ENCODE measurements around the gene USHBP1.

The USHBP1 gene

DNA sequence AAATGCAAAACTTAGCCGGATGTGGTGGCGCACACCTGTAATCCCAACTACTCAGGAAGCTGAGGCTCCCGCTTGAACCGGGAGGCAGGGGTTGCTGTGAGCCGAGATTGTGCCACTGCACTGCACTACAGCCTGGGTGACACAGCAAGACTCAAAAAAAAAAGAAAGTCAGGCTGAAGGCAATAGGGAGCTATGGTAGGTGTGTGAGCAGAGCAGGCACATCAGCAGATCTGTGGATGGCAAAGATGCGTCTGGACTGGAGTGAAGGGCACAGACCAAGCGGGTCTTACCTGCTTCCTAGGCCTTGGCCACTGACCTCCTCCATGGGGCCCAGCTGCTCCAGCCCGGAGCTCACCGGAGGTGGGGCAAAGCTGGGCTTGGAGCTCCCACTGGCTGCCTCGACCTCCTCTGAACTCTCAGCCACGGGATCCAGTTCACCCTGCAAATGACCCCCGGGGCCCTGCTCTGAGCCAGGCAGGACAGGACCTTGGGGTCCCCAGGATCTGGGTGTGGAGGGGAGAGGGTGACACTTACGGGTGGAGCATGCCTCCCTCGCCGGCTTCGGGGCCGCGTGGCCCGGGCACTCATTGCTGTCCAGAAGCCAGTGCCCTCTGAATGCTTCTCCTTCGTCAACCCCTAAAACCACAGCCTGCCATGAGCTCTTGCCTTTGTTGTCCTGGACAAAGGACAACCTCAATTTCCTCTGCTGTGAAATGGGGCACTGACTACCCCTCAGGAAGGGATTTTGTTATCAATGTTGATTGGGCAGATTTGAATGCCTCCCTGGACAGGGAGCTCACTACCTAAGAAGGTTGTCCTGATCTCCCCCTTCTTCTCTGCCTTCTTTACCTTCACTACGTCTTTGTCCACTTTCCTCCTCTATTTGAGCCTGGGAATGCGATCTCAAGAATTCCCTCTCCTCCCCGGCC, 569 bp downstream of the USHBP1 start:
- no peak for ATAC-seq

DNA sequence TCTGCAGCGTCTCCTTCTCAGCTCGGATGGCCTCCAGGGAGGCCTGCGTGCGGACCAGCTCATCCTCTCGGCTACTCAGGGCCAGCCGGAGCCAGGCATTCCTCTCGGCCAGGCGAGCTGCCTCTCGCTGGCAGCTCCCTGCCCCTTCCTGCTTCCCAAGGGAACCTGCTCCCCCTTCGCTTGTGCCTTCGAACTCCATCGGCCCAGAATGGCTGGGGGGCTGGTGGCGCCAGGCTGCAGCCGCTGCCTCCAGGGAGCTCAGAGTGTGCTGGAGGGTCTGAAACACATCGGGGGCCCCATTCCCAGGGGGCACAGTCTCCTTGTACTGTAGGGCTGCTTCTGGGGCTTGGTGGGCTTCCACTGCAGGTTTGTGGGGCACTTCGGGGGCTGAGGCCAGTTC, 2.0 kb downstream of the USHBP1 start:
- ATAC-seq: no peak

DNA sequence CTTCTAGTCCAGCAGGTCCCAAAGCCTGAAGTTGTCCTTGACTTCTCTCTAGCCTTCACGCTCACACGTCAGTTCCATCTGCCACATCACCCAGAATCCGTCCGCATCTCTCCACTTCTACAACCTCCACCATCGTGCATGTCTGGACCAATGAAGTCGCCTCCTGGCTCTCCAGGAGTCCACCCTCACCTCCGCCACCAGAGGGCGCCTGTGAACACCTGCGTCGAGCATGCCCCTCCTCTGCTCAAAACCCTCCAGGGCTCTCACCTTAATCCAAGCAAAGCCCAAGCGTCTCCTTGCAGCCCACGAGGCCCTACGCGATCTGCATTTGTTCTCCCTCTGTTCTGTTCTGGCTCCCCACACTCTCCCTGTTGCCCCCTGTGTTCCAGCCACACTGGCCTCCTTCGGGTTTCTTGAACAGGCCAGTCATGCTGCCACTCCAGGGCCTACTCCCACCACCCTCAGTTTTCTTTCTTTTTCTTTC, 3.7 kb downstream of the USHBP1 start:
- ATAC-seq: peak; percentile 98 to 99

DNA sequence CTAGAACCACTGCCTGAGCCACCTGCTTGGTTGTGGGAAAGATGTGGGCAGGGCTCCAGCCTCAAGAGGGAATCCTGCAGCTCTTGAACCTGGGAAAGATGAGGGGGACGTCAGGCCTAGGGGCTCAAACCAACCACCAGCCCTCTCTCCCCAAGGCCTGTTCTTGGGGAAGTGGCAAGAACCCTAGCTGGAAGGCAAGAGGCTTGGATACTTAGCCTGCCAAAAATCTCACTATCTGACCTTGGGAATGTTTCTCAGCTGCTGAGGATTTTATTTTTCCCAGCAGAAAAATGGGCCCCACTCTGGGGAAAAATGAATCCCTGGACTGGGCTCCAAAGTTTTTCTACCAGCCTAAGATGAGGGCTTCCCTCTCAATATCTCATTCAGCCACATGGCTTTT, 4.6 kb downstream of the USHBP1 start:
- no peak for ATAC-seq

DNA sequence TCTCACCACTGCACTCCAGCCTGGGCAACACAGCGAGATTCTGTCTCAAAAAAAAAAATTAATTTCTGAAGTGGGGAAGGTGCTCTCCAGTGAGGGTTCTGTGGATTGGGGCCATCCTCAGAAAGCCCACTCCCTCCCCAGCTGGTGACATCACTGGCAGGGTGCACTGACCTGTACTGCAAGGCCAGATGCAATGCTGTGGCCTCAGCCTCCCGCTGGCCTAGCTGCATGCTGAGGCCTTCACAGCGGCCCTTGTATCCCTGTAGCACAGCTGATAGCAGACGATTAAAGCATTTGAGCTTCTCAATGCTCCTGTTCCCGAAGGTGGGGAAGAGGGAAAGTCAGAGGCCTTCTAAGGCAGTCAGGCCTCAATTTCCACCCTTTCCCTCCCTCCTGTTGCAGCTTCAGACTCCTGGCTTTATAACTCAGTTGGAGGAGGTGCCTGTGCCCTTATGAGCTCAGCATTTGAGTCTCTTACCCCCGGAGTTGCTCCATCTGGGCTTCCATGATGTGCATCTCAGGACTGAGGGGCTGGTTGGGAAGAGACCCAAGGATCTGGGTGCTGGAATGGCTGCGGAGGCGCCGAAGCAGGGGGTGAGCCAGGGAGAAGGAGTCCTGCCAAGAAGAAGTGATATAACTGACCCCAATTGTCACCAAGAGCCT, 5.3 kb downstream of the USHBP1 start:
- ATAC-seq: no peak

DNA sequence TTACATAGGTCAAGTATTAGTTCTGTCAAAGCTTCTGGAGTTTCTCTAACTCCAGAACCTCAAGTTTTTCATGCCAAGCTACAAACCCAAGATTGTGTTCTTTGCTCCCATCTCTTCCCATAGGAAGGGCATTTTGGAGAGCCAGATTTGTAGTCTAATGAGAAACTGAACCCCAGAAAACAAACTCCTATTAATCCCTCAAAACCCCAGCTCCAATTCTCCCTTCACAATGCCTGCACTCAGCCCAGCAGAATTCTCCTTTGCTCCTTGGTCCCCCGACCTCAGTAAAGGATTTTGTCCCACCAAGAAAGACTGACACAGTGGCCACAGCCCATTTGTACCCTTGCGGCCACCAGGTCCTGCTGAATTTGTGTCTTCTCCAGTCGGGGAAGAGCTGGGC, 8.4 kb downstream of the USHBP1 start:
- ATAC-seq: no peak

DNA sequence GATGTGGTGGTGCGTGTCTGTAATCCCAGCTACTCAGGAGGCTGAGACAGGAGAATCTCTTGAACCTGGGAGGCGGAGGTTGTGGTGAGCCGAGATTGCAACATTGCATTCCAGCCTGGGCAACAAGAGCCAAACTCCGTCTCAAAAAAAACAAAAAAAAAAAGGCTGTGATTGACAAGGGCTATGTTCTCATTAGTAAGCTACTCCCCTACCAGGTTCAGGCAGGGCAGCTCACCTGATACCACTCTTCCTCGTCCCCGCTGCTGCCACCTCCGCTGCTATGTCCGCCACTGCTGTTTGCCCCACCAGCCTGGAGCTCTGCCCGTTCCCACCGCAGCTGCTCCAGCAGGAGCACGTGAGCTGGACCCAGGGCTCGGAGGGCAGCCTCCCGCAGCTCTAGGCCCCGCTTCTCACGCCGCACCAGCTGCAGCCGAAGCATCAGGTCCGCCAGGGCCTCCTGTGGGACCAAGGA, 9.4 kb downstream of the USHBP1 start:
- ATAC-seq: no peak

DNA sequence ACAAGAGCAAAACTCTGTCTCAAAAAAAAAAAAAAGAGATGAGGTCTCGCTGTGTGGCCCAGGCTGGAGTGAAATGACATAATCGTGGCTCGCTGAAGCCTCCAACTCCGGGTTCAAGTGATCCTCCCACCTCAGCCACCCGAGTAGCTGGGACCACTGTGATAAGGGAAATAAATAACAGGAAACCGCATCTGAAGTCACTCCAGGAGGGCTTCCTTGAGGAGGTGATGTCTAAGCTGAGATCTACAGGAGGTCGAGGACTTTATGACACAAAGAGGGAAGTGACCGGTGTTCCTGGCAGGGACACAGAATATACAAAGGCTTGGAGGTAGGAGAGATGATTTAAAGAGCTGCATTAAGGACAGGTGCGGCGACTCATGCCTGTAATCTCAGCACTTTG, 9.9 kb downstream of the USHBP1 start:
- ATAC-seq: no peak

DNA sequence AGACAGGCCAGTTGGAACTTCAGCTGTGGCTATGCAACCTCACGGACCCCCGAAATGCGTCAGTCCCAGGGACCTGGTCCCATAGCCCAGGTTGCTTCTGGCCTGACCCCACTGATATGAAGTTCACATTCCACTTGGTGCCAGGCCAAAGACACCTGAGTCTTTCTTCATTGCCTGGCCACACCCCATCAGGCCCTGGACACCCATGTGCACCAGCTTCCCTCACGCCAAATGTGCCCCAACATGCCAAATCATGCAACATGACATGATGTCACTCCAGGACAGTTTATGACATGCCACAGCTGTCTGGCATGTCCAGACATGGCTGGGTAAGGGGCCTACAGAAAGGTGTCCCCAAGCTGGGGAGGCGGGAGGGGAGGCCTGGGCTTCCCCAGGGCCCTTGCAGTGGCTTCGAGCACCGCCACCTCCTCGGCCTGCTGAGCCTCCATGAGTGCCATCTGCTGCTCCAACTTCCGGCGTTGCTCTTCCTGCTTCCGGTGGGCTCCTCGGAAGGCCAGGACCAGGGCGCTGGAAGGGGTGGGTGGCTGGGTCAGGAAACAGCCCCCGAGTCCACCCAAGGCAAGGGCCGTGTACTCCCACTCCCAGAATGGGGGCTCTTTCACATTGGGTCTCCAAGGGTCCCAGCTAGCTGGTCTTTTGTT, 14.5 kb downstream of the USHBP1 start:
- ATAC-seq: no peak

DNA sequence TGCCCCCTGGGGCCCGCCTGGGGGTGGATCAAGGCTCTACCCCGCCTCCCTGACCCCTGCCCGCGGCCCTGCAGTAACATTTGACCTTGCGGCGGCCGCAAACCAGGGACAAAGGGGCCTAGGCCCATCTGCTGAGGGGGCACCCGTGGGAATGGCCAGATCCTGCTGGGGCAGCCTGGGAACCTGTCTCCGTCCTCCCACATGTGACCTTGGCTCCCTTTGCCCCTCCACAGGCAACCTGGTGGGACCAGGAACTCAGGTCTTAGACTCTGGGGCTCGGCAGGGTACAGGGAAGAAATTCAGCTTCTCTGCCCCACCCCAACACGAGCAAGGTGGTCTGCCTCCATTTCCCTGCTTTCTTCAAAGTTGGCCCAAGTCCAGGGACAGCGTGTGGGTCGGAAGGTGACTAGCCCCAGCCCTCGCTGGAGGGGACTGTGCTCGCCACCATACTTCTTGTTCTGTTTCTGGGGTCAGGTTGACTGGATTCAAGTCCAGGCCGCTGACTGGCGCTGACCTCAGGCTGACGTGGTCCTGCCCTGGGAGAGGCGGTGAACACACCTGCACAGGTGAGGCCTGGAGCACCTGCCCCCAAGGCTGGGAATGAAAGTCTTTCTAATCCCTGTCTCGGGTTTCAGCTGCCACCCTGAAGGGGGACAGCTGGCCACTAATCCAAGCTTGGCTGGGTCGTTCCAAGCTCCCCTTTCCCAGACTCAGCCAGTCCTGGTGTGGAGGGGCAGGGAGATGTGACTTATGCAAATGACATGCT, 16.4 kb downstream of the USHBP1 start:
- no peak for ATAC-seq

DNA sequence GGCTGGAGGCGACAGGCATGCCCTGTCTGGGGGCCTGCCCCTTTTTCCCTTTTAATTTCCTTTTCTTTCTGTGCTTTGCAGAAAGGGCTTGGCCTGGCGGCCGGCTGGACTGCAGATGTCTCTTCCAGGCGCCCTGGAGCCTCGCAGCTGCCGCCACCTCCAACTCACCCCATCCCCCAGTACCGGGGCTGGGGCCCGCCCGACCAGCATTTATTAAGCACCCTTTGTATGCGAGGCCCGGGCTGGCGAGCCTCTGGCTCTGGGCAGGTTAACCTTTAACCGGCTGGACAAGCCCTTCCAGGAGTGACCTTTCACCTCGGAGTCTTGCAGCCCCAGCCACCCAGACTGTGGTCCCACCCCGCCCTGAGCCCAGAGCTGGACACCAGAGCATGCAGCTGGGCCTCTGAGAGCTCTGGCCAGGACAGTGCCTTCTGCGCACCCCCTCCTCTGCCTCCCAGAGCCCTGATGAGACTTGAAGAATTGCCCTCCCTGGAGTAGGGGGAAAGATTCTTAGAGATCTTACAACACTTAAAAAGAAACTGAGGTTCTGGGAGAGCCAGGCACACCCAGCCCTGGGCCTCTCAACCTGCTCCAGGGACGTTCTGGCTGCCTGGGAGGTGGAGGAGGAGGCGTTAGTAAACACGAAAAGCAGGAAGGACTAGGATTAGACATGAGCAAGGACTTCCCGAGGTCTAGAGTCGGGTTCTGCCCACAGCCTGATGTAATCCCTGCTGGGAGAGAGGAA, 17.7 kb downstream of the USHBP1 start:
- no peak for ATAC-seq

DNA sequence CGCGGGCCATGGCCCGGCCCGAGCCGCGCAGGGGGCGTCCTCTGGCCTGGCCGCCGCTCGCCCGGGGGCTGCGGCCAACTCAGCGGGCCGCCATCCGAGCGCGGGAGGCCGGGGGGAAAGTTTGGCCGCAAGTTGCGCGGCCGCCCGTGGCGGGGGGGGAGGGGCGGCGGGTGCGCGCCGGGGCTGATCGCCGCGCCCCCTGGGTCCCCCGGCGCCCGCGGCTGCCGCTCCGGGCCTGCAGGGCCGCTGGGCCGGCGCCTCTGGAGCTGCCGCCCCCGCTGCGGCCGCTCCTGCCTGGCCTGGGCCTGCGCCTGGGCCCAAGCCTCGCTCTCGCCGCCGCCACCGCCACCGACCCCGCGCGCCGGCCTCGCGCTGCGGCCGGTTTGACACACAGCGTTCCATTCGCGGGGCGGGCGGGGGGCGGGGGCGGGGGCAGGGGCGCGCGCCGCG, 19.0 kb downstream of the USHBP1 start, which contains the start of gene NR2F6:
TSS of gene NR2F6 (minus strand) at position 385 of the 450 bp plus-strand sequence. CDS start 699 bp downstream, outside the sequence.
- ATAC-seq: peak in 1 of 2 donors; percentile 5

DNA sequence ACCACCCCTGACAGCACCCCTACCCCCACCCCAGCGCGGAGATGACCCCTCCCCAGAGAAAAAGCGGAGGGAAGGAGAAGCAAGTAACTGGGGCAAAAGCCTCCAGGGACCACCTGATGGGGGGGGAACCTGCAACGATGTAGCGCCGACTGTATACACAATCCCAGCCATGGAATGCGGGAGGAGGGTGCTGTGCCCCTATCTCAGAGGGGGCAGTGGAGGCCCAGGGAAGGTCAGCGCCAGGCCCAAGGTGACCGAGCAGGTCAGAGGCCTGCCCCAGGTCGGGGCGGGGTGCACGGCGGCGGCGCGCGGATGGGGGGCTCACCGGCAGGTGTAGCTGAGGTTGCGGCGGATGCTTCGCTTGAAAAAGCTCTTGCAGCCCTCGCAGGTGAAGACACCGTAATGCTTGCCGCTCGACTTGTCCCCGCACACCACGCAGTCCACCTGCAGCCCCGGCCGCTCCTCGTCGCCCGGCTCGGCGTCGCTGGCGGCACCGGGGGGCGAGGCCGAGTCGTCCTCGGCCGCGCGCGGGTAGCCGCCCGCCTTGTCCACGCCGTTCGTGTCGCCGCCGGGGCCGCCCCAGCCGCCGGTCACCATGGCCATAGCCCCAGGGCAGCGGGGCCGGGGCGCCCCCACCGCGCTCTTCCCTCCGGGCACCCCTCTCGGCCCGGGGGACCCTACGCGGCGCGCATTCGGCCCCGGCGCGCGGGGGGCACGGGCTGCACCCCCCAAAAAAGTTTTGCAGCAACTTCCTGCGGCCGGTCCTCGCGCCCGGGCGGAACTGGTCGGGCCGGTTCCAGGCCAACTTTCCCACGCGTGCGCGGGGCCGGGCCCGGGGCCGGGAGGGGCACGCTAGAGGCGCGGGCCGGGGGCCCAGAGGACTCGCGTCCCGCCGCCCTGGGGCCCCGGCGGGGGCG, 19.7 kb downstream of the USHBP1 start:
- ATAC-seq: no peak

DNA sequence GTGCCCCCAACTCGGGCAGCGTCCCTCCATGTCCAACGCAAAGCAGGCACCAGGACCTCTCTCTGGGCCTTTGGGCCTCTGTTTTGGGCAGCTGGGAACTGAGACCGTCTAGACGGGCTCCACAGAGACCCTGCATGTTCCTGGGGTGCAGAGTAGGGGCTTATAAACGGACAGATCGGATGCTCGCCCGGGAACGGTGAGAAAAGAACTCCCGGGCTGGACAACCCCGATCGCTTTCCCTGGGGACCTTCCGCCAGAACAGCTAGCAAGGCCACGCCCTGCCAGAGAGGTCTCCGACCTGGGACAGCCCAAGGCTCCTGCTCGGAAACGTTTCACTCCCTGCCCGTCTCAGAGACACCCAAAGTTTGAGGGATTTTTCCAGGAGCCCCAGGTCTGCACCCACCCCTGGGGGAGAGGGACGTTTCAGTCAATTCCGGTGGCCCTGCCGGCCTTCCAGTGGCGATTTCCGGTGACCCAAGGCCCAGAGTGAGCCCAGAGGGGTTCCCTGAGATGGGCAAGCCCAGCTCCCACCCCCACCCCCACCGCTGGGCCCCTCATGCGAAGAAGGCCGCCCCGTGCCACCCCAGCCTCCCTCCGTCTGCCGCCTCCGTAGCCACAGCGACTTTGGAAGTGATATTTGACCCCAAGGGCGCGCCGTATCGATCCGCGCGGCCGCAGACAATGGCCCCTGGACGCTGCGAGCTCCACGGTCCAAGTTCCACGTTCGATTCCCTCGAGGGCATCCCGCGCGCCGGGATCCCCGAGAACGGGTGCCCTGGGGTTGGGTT, 20.5 kb downstream of the USHBP1 start:
- ATAC-seq: no peak

DNA sequence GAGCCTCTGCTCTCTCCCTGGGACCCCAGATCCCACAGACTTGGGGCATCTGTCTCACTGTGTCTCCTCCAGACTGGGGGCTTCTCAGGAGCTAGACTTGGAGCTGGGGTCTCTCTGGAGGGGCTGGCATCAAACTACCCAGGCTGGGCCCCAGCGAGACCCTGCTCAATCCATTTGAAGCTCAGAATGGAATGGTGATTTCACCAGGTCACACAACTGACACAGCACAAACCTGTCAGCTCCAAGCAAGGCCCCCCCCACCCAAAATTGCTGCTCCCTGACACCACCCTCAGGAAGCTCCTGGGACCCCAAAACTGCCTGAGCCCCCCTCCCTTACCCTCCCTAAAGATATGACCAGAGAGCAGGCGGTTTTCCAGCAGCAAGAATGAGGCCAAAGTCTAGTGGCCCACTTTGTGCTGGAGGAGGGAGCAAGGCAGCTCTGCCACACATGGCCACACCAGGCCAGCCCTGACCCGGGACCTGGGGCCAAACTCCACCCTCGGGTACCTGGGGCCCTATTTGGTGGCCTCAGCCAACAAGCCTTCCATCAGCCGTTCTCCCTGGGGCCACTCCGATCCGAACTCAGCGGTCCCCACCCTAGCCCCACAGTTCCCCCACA, 21.2 kb downstream of the USHBP1 start:
- no peak for ATAC-seq

DNA sequence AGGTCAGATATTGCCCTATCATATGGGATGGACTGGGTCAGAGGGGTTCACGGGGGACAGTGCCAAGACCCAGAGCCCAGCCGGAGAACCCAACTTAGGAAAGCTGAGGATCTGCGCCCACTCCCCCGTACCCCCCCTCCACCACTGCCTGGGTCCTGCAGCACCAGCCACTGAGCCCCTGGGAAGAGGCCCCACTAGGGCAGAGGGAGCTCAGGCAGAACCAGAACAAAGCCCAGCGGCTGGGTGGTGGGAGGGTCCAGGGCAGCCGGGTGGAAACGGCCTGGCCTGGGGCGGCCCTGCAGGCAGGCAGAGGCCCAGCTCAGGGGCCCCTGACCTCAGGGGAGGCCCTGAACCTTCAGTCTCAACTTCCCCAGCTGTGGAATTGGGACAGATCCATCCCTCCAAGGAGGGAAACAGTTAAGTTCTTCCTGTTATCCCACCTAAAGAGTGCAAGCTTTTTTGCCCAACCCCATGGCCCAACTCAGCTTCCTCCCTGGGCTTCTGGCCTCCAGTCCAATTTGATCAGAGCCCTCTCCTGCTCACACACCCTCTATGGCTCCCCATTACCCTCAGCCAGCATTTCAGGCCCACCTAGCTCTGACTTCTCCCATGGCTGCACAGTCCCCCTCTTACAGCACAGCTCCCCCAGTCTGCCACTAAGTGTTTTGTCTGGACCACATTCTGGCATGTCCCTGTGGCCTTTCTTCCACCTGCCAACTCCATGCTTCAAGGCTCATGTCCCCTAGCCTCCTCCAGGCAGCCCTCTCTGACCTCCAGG, 21.9 kb downstream of the USHBP1 start:
- ATAC-seq: no peak

DNA sequence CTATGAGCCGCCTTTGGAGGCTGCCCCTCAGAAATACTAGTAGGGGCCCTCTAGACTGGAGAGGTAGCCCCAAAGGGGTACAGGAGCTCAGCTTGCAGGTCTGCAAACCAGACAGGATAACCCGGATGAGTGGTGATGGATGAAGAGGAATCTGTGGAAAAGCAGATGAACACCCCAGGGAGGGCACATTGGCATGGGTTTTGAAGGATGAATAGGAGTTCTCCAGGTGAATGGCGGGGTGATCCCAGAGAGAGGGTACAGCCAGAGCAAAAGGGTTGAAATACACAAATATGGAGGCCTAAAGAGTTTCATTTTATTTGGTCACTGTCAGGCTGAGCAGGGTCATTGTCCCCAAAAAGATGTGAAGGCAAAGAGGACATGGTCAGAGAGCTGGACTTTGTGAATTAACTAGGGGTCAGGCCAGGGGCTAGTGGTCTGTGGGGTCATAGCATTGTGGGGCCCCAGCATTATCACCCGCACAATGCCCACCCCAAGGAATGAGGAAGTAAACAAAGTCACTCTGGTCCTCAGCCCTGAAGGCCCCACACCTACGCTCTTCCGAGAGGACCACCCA, 23.6 kb downstream of the USHBP1 start:
- ATAC-seq: no peak
